ENCODE results near the gene TRIM41. TPM values are rescaled to one million over a fixed set of nuclear protein-coding genes. Genes with fewer than 3 reads are reported as not detected.
"Not testable (repeated sequence)": the region's sequence is repeated elsewhere in the genome, so short reads cannot be mapped to it uniquely, and the experiment has no call there.

TRIM41 gene
- polyA plus RNA-seq, 10 donors: 14.6 to 20.0 (median 17.3) TPM

- no peak for DNase-seq
These were observed 59.8 kb downstream of the TRIM41 start for GRCh38 chr5:181282874-181283273.

DNA sequence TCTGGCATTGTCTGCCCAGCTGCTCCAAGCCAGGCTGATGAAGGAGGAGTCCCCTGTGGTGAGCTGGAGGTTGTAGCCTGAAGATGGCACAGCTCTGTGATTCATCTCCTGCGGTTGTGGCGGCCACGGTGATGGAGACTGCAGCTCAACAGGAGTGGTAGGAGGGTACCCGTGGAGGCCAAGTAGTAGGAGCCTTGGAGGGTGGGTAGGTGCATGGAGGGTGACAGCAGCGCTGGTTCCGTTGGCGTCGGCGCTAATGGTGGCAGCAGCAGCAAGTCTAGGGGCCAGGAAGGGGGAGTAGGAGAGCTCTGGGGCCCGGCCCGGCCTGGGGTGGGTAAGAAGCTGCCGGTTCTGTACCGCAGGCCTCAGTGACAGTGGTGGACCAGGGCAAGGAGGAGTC is 60.3 kb downstream of the TRIM41 start:
- no peak for DNase-seq

- DNase-seq: not testable (repeated sequence)
These were observed 61.0 kb downstream of the TRIM41 start for GRCh38 chr5:181283841-181284755.

Other genes starting within 250 kb of the TRIM41 start
- gene BTNL3, start 234.4 kb upstream of the TRIM41 start, polyA plus RNA-seq (ENCODE audit: insufficient read length in 10 of 10): under 1 TPM in 1 of 10 donors, not detected in 9; 0.09 TPM
- 10 to 100 TPM in 6 of 10 donors, 1 to 10 TPM in 4; 6.6 to 34.0 (median 10.9) TPM for gene BTNL9, start 183.0 kb upstream of the TRIM41 start, polyA plus RNA-seq (ENCODE audit: insufficient read length in 10 of 10)
- not detected for gene OR2V1, start 92.1 kb upstream of the TRIM41 start, polyA plus RNA-seq (ENCODE audit: insufficient read length in 10 of 10)
- under 1 TPM in 1 of 10 donors, not detected in 9; 0.06 TPM for gene OR2V2, start 75.7 kb upstream of the TRIM41 start, polyA plus RNA-seq (ENCODE audit: insufficient read length in 10 of 10)
- 10 to 100 TPM in 7 of 10 donors, 1 to 10 TPM in 3; 5.8 to 21.7 (median 12.3) TPM for gene TRIM7, start 18.1 kb upstream of the TRIM41 start, polyA plus RNA-seq (ENCODE audit: insufficient read length in 10 of 10)
- 1,000 to 10,000 TPM; 2,600 to 3,447 (median 3,231) TPM for gene RACK1, start 20.6 kb downstream of the TRIM41 start, polyA plus RNA-seq (ENCODE audit: insufficient read length in 10 of 10)
- 10 to 100 TPM in 7 of 10 donors, 1 to 10 TPM in 3; 7.9 to 28.1 (median 11.3) TPM for gene TRIM52, start 37.9 kb downstream of the TRIM41 start, polyA plus RNA-seq (ENCODE audit: insufficient read length in 10 of 10)
- not detected for gene OR4F3, start 144.0 kb downstream of the TRIM41 start, polyA plus RNA-seq (ENCODE audit: insufficient read length in 10 of 10)

All from muscle of back (tissue), 11 donors.